Measurements from ENCODE around the gene RSBN1L.
"Not testable (repeated sequence)": the region's sequence is repeated elsewhere in the genome, so short reads cannot be mapped to it uniquely, and the experiment has no call there.

Gene RSBN1L

DNA sequence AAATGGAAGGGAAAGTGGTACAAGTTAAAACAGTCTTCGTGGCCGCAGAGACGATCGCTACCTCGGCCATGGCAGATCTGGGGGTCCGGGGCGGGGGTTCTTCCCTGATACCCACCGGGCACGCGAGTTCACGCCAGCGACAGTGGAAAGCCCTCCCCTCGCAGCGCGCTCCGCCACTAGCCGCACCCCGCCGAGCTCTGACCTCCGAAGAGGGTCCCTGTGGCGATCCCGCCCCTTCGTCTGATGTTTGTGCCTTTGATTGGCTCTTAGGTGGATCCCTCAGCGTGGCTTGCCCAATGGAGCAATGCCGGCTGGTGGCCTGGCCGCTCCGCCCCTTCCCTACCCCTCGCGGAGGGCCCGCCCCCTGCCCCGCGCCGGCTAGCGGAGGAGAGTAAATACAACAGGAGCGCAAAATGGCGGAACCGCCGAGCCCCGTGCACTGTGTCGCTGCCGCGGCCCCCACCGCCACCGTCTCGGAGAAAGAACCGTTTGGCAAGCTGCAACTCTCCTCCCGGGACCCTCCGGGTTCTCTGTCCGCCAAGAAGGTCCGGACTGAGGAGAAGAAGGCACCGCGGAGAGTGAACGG is at the start of gene RSBN1L:
Gene RSBN1L (plus strand): TSS at position 403 of the 586 bp plus-strand sequence. CDS start 11 bp downstream, at position 414.
- DNase-seq (ENCODE audit: low spot score), result peak; percentile 98

DNA sequence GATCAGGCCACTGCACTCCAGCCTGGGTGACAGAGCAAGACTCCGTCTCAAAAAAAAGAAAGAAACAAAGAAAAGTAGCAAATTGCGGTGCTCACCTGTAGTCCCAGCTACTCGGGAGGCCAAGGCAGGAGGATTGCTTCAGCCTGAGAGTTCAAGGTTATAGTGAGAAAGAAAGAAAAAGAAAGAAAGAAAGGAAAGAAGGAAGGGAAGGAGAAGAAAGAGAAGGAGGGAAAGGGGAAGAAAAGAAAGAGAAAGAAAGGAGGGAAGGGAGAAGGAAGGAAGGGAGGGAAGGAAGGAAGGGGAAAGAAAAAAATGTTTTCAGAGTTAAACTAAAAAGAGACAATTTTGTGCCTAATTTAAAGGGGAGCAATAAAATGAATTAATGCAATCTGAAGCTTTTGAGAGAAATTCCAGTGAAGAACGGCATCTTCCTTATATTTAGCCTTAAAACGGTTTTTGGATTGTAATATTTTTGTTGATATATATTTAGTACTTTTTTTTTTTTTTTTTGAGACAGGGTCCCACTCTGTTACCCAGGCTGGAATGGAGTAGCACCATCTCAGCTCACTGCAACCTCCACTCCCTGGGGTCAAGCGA is 47.4 kb upstream of the RSBN1L start:
- no peak for DNase-seq (ENCODE audit: low spot score)

DNA sequence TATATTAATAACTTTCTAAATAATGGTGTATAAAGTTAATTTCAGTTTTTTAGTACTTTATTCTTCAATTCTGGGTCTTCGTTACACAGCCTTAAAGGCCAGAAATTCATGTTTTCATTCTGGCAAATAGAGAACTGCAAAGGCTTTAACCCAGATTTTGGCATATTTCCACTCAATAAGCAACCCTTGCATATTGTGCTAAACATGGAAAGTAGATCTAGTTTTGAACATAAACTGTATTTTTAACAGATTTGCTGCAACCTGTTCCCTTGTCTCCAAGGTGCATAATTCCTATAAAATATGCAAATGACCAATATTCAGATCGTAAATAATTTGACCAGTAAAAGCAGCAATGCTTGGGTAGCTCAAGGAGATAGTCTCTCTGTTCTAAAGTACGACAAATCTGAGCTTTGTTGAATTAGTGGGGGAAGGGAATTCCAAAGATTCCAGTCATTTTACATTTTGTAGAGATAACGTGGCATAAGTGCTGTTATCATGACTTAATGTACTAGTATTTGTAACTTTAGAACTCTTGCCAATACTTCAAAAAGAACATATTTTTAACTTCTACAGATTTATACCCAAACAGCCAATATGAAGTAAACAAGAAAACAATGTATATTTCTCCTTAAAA is 46.4 kb upstream of the RSBN1L start:
- DNase-seq (ENCODE audit: low spot score), result no peak

DNA sequence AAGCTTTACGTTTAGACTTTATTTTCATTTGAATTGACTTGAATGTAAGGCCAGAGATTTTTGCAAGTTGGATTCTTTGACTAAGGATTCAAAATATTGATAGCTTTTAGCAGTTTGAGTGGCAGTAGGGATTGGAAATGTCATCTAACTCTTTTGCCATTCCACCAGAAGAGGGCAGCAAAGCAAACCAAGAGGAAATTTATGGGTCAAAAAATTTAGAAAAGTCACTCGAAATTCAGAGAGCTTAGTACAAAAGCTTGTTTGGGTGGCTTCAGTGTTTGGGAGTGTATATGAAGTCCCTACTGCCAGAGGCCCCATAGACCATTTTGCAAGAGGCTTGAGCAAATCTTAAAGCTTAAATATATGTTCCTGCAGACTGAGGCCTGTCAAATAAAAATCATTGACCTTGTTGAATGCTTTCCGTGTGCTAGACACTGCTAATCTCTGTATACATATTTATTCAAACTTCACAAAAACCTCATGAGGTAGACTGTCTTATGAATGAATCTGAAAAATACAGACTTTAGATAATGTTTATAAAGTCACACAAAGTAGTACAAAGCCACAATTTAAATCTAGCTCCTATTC is 44.6 kb upstream of the RSBN1L start:
- DNase-seq (ENCODE audit: low spot score), result peak; percentile 45

DNA sequence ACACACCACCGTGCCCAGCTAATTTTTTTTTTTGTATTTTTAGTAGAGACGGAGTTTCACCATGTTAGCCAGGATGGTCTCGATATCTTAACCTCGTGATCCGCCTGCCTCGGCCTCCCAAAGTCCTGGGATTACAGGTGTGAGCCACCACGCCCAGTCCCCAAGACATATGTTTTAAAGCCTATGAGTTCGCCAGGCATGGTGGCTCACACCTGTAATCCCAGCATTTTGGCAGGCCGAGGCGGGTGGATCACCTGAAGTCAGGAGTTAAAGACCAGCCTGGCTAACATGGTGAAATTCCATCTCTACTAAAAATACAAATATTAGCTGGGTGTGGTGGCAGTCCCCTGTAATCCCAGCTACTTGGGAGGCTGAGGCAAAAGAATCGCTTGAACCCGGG is 43.4 kb upstream of the RSBN1L start:
- not testable (repeated sequence) for DNase-seq (ENCODE audit: low spot score)

DNA sequence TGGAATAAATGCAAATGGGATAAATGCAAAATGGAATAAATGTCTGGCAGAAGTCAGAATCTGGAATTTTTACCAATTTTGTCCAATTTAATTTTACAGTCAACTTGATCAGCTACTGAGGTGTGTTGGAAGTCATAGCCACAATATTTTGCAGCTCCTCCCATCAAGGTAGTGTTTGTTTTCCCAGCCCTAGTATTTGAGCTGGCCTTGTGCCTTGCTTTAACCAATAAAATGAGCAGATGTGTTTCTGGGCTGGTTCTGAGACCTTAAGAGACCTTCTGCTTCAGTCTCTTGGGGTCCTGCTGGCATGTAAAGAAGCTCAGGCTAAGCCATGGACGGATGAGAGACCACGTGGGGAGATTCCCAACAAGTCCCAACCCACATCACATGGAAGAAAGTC is 42.7 kb upstream of the RSBN1L start:
- DNase-seq (ENCODE audit: low spot score), result no peak

DNA sequence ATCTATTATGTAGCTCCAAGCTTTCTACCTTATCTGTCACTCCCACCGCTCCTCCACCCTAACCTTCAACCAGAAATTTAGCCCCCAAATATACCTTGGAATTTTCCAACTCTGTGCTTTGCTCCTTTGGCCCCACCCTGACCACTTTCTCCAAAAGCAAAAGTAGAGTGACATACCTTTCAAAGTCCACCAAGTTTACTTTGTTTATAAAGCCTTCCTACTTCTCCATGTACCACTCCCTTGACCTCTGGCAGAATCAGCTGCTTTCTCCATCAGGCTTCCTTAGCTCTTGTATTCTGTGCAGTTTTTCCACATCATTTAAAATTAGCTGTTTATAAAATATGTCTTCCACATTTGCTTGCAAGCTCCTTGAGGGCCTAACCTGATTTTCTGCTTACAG is 40.9 kb upstream of the RSBN1L start:
- no peak for DNase-seq (ENCODE audit: low spot score)

DNA sequence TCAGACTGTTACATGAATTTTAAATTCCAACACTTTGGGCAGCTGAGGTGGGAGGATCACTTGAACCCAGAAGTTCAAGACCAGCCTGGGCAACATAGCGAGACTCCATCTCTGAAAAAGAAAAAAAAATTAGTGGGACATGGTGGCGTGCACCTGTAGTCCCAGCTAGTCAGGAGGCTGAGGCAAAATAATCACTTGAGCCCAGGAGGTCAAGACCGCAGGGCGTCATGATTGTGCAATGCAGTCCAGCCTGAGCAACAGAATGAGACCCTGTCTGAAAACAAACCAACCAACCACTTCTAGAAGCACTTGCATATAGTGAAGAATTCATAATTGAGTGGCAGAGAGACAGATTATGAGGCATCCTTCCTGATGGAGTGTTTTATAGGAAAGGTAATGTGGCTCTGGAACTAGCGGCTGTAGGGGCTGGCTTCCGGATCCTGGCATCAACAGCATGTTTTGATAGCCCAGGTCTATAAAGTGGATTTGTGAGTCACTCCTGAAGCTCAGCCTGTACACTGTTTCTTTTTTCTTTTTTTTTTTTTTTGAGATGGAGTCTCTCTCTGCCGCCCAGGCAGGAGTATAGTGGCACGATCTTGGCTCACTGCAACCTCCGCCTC is 40.3 kb upstream of the RSBN1L start:
- DNase-seq (ENCODE audit: low spot score), result no peak

DNA sequence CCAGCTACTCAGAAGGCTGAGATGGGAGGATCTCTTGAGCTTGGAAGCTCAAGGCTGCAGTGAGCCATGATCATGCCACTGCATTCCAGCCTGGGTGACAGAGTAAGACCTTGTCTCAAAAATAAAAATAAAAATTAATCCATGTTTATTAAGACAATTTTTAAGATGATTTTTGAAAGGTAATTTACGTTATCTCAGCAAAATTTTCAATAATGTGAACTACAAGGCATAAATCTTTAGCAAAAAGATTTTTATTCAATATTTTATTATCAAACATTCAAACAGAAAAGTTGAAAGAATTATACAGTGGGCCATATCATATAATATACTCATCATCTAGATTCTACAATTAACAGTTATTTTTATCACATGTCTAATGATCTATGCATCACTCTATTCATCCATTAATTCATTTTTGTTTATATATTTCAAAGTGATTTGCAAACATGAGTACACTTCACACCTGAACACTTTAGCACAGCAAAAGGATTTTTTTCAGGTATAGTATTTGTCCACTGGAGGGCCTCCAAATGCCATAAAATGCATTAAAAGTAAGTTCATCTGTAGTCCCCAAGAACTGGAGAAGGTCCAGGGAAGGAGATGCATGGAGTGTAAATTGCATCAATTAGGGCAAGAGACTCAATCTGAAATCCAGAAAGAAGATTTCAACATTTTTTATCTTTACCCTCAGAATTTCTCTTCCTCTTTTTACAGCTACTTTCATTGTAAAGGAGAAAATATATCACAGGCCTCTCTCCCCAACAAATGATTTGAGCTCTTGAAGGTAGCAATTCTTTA is 38.6 kb upstream of the RSBN1L start:
- DNase-seq (ENCODE audit: low spot score), result peak; percentile 50

DNA sequence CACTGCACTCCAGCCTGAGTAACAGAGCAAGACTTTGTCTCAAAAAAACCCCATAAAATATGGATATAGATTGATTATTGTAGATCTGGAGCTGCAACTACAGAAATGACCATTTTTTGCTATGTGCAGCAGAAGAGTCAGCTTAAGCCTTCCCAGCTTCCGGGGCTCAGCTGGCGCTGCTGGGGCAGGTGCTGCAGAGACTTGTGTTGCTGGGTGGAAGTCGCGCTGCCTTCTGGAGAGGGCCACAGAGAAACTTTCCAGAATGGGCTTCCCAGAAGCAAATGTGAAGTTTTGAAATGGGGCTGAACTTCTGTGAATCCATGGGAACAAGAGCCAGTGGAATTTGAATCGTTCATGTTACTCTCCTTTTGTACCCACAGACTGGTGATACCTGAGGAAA is 37.3 kb upstream of the RSBN1L start:
- no peak for DNase-seq (ENCODE audit: low spot score)

DNA sequence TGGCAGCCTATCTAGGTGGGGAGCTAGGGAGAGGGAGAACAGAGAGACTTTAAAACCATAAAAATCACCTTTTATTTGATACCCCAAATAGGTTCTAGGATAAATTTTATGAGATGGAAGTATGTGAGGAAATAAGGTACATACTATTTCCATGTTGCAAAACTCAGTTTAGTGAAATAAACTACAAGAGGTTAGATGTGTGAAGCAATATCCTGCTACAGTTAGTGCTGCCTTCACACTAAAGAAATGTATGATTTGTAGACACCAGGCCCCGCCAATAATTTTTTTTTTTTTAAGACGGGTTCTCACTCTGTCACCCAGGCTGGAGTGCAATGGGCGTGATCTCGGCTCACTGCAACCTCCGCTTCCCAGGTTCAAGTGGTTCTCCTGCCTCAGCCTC is 34.4 kb upstream of the RSBN1L start:
- no peak for DNase-seq (ENCODE audit: low spot score)

DNA sequence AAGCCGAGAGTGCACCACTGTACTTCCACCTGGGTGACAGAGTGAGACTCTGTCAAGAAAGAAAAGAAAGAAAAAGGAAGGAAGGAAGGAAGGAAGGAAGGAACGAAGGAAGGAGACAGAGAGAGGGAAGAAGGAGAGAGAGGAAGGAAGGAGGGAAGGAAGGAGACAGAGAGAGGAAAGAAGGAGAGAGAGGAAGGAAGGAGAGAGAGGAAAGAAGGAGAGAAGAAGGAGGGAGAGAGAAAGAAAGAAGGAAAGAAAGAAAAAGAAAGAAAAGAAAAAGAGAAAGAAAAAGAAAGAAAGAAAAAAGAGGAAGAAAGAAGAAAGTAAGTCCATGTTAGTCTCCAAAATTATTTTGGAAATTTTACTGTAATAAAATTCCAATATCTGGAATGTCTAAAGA is 33.4 kb upstream of the RSBN1L start:
- no peak for DNase-seq (ENCODE audit: low spot score)

DNA sequence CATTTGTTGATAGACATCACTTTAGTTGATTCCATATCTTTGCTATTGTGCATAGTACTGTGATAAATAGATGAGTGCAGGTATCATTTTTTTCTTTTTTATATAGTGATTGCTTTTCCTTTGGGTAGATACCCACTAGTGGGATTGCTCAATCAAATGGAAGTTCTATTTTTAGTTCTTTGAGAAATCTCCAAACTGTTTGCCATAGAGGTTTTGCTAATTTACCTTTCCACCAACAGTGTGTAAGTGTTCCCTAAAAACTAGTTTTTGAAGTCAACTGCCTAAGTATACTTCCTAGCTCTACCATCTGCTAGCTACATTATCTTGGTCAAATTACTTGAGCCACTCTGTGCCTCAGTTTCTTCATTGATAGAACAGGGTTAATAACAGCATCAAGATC is 31.5 kb upstream of the RSBN1L start:
- DNase-seq (ENCODE audit: low spot score), result no peak

DNA sequence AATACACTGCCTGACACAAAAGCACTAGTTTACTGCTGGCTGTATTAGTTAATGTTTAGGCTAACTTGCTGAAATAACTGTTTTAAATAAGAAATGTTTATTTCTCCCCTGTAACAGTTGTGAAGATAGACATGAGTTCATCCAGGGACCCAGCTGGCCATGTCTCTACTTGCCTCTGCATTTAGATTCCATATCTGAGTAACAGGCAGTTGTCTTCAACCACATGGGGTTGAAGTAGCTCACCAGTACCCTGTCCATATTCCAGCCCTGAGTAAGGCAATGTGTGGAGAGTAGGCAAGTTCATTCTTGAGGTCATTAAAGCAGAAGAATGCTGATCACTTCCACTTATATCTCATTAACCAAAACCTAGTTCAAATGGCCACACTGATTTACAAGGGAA is 31.1 kb upstream of the RSBN1L start:
- no peak for DNase-seq (ENCODE audit: low spot score)

DNA sequence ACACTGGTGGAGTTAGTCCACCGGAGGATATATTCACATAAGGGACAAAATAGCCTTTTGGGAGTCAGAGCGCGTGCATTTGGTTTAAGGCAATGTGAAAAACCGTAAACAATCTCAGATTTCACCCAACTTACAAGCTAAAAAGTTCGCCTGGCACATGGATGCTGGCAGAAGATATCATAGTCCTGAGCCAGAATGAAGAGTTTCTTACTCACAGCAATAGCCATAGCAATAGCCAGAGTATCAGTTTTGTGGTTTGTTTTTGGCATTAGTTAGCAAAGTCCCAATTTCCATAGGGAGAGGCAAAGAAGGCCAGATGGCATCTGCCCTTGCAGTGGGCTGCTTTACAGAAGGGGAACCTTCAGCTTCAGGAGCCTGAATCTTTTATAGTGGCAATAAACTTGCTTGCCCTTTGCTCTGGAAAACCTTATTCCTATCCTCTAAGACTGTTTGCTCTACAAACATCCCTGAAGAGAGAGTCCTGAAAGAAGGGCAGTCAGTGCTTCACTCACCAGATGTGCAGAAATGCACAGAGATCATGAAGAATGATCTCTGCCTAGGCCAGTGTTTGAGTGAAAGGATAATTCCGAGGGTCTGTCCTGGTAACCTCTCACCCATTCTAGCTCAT is 28.7 kb upstream of the RSBN1L start:
- no peak for DNase-seq (ENCODE audit: low spot score)

DNA sequence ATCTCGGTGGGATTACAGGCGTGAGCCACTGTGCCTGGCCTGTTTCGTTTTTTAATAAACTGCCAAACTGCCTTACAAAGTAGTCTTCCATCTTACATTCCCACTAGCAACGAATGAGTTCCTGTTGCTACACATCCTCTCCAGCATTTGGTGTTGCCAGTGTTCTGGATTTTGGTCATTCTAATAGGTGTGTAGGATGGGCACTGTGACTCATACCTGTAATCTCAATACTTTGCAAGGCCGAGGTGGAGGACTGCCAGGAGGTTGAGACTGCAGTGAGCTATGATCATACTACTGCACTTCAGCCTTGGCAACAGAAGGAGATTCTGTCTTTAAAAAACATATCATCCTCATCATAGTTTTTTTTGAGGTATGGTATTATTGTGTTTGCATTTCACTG is 21.4 kb upstream of the RSBN1L start:
- peak; percentile 58 for DNase-seq (ENCODE audit: low spot score)

DNA sequence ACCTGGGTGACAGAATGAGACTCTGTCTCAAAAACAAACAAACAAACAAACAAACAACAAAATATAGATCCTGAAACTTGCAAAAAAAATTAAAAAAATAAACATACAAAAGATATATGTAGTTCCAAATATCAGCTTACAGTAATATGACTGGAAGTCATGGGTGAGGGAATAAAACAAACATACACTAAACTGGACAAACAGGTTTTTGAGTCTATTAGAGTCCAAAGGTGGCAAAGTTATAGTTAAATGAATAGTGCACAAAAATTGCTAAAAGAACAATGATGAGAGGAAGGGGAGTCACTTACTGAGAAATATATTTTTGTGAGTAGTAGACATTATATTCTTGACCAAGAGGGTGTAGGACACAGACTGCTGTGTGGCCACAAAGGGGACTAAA is 16.7 kb upstream of the RSBN1L start:
- peak; percentile 31 for DNase-seq (ENCODE audit: low spot score)

DNA sequence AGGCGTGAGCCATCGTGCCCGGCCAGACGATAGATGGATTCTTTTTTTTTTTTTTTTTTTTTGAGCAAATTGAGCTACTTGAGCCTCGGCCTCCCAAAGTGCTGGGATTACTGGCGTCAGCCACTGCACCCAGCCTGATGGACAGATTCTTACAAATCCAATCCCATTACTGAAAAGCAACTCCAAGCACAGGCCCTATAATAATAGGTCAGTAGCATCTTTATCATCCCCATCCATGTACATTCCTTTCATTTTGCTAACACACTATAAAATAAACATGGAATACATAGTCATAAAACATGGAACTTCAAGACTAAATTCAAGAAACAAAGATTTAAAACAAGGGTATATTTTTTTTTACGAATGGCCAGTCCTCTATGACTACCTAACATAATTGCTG is 16.0 kb upstream of the RSBN1L start:
- DNase-seq (ENCODE audit: low spot score), result no peak

DNA sequence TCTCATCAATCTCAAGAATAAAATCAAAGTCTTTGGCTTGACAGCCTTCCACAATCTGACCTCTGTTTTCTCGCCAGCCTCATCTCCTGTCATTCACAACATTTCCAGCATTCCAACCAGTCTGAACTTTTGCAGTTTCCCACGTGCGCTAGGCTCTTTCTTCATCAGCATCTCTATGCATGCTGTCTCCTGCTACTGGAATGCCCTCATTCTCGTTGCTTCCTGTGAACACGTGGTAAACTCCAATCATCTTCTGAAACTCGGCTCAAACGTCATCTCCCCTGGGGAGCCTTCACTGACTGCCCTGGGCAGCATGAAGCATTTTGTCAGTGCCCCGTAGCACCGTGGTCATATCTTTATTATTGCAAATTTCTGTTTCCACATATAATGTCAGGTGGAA is 12.2 kb upstream of the RSBN1L start:
- peak; percentile 45 for DNase-seq (ENCODE audit: low spot score)

DNA sequence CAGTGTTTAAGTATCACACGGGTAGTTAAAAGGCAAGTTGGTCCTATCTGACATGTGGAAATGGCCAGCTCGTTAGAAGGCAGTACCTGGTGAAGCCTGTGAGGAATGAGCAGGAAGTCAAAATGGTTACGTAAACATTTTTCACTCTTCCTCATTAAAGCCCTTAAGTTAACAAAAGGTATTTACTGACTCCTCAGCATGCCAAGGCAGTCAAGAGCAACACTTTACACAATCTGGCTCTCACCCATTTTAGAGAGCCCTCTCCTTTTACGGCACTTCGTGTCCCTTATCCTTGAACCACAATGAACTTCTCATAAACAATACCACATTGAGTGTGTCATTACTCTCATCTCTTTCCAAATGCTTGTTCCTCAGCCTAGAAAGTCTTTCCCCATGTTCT is 11.0 kb upstream of the RSBN1L start:
- peak; percentile 58 for DNase-seq (ENCODE audit: low spot score)

DNA sequence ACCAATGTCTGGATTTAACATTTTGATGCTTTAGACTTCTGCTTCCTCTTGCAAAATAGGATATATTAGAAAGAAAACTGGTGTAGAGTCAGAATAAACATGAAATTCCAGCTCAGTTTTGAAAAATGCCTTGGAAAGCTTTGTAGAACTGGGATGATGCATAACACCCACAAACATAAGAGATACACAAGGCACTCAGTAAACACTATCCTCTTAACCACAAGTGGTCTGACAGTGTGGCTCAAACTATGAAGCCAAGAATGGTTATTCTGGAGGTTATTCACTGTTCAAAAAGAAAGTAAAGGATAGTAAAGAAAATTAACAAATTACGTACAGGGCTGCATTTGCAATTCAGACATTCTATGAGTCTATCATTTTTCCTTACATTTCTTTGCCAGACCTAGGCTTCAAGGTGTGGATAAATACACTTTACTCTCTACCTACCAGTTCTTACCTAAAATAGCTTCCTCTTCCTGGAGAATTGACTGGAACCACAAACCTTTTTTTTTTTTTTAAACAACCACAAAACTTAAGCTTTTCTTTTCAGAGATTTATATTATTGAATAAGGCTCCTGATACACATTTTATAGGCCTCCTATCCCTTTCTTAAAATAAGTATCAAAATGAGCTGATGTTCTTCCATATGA is 9.0 kb upstream of the RSBN1L start:
- no peak for DNase-seq (ENCODE audit: low spot score)

Measured in kidney tubule cell (primary cell).